Activated naive CD8-positive, alpha-beta T cell (primary cell): ENCODE measurements around the gene NPBWR2.

ENCODE experiments used
- H3K27ac Mint-ChIP-seq: one replicate; pipeline ENCODE4 v1.8.0; 2021; ENCODE audit warnings: mixed read lengths
- H3K27me3 Mint-ChIP-seq: one replicate; pipeline ENCODE4 v1.8.0; 2021; ENCODE audit warnings: mixed read lengths
- H3K36me3 Mint-ChIP-seq: one replicate; pipeline ENCODE4 v1.8.0; 2021; ENCODE audit warnings: mixed read lengths
- H3K4me1 Mint-ChIP-seq: one replicate; pipeline ENCODE4 v1.8.0; 2021; ENCODE audit warnings: low read depth, mixed read lengths
- H3K4me3 Mint-ChIP-seq: one replicate; pipeline ENCODE4 v1.8.0; 2021; ENCODE audit warnings: mild to moderate bottlenecking, mixed read lengths
- H3K9me3 Mint-ChIP-seq: one replicate; pipeline ENCODE4 v1.8.0; 2021; ENCODE audit warnings: low read depth, mixed read lengths

Gene NPBWR2

DNA sequence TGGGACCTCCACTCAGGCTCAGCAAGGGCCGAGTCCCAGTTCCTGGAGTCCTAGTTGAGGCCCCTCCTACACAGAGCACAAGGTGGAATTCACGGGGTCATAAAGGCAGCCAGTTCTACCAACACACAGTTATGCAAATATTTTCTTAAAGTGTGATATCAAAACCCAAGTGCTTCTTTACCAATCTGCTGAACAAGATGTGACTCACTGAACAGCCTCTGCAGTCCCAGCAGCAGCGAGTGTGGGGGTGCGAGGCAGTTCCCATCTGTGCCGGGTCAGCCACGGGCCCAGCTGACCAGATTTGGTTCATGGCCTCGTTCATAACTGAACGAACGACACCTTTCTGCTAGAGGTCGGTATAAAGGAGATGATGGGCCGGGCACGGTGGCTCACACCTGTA lies 48.8 kb downstream of the NPBWR2 start:
- no peak overlapping the region for H3K27ac Mint-ChIP-seq
- H3K9me3 Mint-ChIP-seq = no peaks in the 10 kb centered on the region
- no peak overlapping the region for H3K4me3 Mint-ChIP-seq
- peaks cover 3% of the 10 kb centered on the region for H3K27me3 Mint-ChIP-seq
- H3K4me1 Mint-ChIP-seq = peaks cover 11% of the 10 kb centered on the region
- H3K36me3 Mint-ChIP-seq = no peaks in the 10 kb centered on the region

DNA sequence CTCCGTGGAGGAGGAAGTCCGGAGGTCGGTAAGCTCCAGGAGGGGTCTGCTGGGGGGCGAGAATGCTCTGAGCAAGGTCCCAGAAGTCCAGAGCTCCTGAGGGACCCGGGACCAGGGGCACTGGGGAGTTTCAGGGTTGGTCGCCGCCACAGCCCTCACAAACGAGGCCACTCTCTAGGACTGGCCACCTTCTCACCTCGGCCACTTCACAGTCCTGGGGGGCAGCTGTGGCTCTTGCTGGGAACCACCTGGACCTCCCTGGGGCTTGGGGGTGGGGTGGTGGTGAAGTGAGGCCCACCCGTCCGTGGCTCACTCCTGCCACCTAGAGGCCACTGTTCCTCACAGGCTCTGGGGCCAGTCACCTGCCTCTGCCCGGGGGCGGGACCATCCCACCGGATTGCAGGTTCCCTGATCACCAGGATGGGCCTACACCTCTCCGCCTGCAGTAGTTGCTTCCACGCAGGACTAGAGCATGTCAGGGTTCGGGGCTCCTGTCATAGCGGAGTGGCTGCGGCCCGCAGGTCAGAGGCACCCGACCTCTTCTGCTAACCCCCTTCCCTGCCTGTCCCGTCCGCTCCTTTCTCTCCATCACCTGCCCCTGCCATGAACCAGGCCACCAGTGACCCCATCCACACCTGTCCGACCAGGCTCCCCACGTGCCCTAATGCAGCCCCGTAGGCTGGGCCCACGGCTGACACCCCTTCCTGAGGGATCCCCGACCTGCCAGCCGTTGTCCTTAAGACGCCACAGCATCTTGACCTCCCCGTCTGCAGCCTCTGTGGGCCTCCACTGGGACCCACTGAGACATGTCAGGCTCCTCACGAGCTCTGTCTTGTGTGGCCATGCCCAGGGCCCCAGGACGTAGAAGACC lies 49.5 kb downstream of the NPBWR2 start:
- Mint-ChIP-seq H3K9me3 (no peaks in the 10 kb centered on the region), H3K27me3 (peaks cover 4% of the 10 kb centered on the region), H3K36me3 (no peaks in the 10 kb centered on the region), H3K4me3 (peak overlapping the region; percentile 5), H3K4me1 (peaks cover 11% of the 10 kb centered on the region), H3K27ac (no peak overlapping the region)

DNA sequence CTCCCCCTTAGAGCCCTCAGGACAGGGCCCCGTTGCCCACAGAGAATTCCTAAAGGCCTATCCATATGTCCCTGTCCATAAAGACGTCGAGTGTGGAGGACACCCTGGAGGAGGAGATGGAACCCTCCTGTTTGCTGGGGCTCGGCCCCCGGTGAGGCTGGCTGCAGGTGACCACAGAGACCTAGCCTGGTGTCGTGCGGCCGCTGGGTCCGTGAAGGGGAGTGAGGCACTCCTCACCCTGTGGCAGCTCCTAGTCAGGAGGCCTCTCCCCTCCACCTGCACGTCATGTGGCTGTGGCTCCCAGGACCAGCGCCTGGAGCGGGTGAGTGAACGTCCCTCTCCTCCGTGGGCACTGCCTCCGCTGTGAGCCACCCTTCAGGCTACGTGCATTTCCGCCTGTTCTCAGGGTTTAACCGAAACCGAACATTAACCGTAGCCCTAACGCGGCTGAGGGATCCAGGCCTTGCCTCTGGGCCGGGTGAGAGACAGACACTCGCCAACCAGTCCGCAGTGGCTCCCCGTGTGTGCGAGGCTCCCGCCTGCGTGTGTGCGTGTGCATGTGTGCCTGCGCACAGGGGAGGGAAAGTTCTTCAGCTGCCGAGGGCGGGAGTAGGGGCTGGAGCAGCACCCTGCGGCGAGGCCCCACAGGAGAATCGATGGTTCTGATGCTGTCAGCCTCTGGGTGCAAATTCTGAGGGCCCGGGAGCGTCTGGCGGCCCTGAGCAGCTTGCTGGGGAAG lies 50.3 kb downstream of the NPBWR2 start:
- Mint-ChIP-seq H3K9me3 (no peaks in the 10 kb centered on the region), H3K4me3 (peak overlapping the region; percentile 5), H3K27me3 (peaks cover 4% of the 10 kb centered on the region), H3K4me1 (peaks cover 11% of the 10 kb centered on the region), H3K36me3 (no peaks in the 10 kb centered on the region), H3K27ac (no peak overlapping the region)

DNA sequence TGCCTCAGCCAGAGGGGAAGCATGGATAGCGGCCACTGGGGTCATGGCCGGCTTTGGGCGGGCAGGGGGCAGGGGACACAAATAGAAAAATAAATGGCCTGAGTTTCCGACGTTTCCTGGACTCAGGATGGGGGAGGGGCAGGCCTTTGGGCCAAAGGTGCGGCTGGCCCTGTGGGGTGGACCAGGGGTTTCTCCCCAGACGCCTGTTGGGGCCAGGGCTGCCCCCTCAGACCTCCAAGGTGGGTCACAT lies 50.8 kb downstream of the NPBWR2 start:
- Mint-ChIP-seq H3K4me1 (peaks cover 9% of the 10 kb centered on the region), H3K9me3 (no peaks in the 10 kb centered on the region), H3K4me3 (no peak overlapping the region), H3K27ac (no peak overlapping the region), H3K36me3 (no peaks in the 10 kb centered on the region), H3K27me3 (peaks cover 6% of the 10 kb centered on the region)

DNA sequence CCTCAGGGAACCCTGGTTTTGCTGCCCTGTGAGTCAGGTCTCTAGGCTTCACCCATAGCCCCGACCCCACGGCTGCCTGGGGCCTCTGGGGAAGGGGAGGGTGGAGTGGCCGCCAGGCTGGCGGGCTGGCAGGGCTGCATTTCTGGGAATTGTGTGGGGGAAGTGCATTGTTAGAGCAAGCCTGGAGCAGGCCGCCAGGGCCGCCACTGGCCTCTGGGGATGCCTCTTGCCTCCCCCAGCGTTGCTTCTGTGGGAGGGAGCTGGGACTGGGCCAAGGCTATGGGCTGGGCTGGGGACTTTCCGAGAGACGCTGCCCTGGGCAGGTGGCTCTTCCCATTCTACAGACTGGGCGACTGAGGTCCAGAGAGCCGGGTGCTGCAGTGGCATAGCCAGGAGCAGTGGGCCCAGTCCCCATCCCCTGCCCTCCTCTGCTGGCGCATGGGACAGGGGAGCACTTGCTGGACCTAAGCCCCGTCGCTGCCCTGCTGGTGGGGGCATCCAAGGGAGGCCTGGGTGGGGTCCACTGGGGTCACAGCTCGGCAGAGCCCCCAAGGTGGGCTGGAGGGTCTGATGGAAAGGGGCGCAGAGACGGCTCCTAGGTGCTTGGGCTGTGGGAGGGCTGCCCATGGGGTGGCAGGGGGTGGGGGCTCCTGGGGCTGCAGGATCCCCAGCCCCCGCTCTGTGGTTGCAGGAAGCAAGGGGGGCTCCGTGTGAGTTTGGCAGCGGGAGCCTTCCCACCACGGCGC lies 51.3 kb downstream of the NPBWR2 start:
- Mint-ChIP-seq H3K9me3 (no peaks in the 10 kb centered on the region), H3K27me3 (peaks cover 6% of the 10 kb centered on the region), H3K27ac (no peak overlapping the region), H3K36me3 (no peaks in the 10 kb centered on the region), H3K4me1 (peaks cover 9% of the 10 kb centered on the region), H3K4me3 (no peak overlapping the region)

DNA sequence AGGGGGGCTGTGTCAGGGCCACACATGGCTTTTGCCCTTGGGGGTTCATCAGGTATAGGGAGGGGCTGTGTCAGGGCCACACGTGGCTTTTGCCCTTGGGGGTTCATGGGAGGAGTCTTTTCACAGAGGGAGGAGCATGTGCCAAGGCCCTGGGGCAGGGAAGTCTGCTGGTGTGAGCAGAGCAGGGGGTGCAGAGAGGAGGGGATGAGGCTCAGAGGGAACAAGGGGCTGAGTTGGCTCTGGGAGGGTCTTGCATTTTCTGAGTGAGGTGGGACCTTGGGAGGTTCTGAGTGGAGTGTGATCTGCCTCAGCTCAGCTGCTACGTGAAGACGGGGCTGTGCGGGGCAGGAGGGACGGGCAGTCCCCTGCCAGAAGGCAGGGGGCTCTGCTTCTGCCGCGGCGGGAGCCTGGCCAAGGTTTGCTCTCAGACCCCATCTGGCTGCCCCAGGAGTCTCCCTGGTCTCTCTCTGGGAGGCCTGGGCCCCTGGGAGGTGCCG lies 51.9 kb downstream of the NPBWR2 start:
- Mint-ChIP-seq H3K36me3 (no peaks in the 10 kb centered on the region), H3K27ac (no peak overlapping the region), H3K9me3 (no peaks in the 10 kb centered on the region), H3K4me1 (peaks cover 9% of the 10 kb centered on the region), H3K4me3 (no peak overlapping the region), H3K27me3 (peaks cover 6% of the 10 kb centered on the region)

DNA sequence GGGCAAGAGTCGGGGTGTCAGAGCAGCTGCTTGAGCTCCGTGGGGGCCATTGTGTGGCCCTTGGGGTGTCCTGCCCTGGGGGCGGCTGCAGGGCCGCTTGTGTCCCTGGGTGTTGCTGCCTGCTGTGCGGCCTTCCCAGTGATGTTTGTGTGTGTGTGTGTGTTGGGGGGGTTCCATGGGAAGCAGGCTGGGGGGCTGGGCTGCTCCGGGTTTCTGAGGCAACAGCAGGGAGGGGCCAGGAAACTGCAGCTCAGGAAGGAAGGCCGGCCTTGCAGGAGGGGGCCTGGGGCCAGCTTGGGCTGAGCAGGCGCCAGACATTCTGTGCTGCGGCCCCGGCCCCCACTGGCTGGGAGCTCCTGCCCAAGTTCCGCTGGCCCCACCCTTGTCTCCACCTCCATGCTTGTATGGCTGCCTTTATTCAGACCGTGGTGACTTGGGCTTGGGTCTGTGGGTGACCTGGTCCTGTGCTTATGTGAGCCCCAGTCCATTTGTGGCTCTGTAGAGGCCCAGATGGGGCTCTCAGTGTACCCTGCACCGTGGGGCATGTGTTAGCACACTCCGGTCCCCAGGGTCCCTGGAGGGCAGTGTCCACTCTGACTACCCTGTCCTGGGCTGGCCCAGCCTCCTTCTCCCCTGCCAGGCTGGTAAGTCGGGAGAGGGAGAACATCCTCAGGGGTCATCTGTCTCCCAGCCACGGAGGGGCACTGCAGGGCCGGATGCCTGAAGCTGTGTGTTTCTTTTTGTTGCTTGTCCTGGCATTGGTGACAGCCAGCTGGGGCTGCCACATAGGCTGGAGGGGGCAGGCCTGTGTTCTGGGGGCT lies 53.3 kb downstream of the NPBWR2 start:
- Mint-ChIP-seq H3K4me3 (no peak overlapping the region), H3K4me1 (peaks cover 9% of the 10 kb centered on the region), H3K27me3 (peaks cover 6% of the 10 kb centered on the region), H3K36me3 (no peaks in the 10 kb centered on the region), H3K27ac (no peak overlapping the region), H3K9me3 (no peaks in the 10 kb centered on the region)
